Islet precursor cell (in vitro differentiated cells): ENCODE results near the gene CORO1C.

Experiments used
- DNase-seq: peaks from one replicate; pipeline ENCODE4 v3.0.0-alpha.2; 2018

The CORO1C gene

GRCh38 chr12:108696111-108696995 lies 35.0 kb downstream of the CORO1C start:
- no peak for DNase-seq

- no peak for DNase-seq
Measured at GRCh38 chr12:108694812-108695278, 36.5 kb downstream of the CORO1C start.

GRCh38 chr12:108693751-108694150 lies 37.6 kb downstream of the CORO1C start:
- DNase-seq: no peak

GRCh38 chr12:108693186-108693730 lies 38.1 kb downstream of the CORO1C start:
- DNase-seq: no peak

GRCh38 chr12:108691998-108692808 lies 39.1 kb downstream of the CORO1C start:
- DNase-seq: peak; percentile 90

GRCh38 chr12:108691175-108691997 lies 39.9 kb downstream of the CORO1C start:
- DNase-seq: peak; percentile 100

- no peak for DNase-seq
Measured at GRCh38 chr12:108690542-108691174, 40.7 kb downstream of the CORO1C start.

- no peak for DNase-seq
Measured at GRCh38 chr12:108690191-108690518, 41.2 kb downstream of the CORO1C start.

GRCh38 chr12:108689314-108690190 lies 41.8 kb downstream of the CORO1C start:
- DNase-seq: peak; percentile 72

- no peak for DNase-seq
Measured at GRCh38 chr12:108686780-108687179, 44.5 kb downstream of the CORO1C start.

- DNase-seq: no peak
Measured at GRCh38 chr12:108685469-108686260, 45.7 kb downstream of the CORO1C start.

- DNase-seq: no peak
Measured at GRCh38 chr12:108683906-108684556, 47.3 kb downstream of the CORO1C start.

GRCh38 chr12:108681317-108681716 lies 50.0 kb downstream of the CORO1C start:
- DNase-seq: no peak

GRCh38 chr12:108679106-108679681 lies 52.1 kb downstream of the CORO1C start:
- DNase-seq: no peak

GRCh38 chr12:108678104-108678730 lies 53.1 kb downstream of the CORO1C start:
- no peak for DNase-seq

- no peak for DNase-seq
Measured at GRCh38 chr12:108677381-108677780, 53.9 kb downstream of the CORO1C start.

- no peak for DNase-seq
Measured at GRCh38 chr12:108676707-108677106, 54.6 kb downstream of the CORO1C start.

GRCh38 chr12:108675792-108676191 lies 55.5 kb downstream of the CORO1C start:
- no peak for DNase-seq

- no peak for DNase-seq
Measured at GRCh38 chr12:108672054-108672453, 59.3 kb downstream of the CORO1C start.
